ENCODE results near the gene SDR42E2.
"Not testable (repeated sequence)": the region's sequence is repeated elsewhere in the genome, so short reads cannot be mapped to it uniquely, and the experiment has no call there.

SDR42E2 gene

DNA sequence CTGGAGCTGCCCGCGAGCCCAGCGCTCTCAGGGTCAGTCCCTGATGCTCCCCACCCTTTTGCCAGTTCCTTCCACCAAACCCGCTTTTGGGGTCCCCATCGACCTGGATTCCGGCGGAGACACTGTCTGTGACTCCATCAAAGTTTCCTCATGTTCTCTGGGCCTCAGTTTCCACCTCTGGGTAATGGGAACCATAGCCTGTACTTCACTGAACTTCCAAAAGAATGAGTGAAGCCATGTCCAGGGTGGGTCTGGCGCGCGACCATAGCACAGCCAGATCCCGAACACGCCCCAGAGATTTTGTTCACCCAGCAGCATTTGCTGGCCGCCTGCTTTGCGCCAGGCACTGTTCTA lies 327 bp downstream of the SDR42E2 start:
- DNase-seq: no peak

DNA sequence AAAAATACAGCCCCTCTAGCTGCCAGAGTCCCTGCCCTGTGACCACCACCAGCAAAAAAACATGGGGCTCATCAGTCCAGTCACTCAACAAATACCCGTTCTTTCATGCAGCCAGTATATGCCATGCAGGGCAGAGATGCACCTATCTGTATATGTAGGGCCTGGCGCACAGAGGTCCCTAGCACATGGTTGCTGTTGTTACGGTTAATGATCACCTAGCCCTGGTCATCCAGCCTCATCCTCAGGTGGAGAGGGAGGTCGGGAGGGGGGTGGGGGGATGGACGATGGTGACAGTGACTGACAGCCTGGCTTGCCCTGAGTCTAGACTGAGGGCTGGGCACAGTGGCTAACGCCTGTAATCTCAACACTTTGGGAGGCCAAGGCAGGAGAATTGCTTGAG lies 1.5 kb downstream of the SDR42E2 start:
- no peak for DNase-seq

DNA sequence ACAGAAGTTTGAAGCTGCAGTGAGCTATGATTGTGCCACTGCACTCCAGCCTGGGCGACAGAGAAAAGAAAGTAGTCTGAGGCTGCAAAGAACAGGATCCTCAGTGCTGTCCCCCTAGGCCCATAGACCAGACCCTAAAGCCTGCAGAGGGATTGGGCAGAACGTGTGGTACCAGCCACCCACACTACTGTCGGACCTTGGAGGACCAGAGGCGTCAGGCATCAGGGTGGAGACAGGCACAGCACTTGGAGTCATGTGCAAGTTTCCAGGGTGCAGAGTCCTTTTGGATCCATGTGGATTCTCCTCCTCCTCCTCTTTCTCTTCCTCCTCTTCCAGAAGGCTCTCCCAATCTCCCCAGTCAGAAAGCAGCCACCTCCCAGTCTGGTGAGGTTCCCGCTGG lies 2.2 kb downstream of the SDR42E2 start:
- no peak for DNase-seq

DNA sequence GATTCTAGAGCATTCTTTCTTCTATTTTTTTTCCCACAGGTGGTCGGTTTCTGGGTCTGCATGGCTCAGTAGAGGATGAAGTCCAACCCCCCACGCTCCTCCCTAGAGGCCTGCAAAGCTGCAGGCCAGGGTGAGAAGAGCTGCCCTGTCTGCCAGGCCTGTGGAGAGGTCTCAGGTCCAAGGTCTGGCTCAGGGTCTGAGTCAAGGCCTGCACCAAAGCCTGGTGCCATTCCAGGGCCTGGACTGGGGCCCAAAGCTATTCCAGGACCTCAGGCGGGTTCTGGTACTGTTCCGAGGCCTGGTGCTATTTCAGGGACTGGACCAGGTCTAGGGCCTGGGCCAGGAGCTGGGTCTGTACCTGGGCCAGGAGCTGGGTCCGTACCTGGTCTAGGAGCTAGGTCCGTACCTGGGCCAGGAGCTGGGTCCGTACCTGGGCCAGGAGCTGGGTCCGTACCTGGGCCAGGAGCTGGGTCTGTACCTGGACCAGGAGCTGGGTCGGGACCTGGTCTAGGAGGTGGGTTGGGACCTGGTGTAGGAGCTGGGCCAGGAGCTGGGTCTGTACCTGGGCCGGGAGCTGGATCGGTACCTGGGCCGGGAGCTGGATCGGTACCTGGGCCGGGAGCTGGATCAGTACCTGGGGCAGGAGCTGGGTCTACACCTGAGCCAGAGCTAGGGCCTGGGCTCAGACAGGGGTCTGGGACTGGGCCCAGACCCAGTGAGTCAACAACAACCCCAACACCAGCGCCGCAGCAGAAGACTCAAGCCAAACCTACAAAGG lies 3.4 kb downstream of the SDR42E2 start:
- no peak for DNase-seq

DNA sequence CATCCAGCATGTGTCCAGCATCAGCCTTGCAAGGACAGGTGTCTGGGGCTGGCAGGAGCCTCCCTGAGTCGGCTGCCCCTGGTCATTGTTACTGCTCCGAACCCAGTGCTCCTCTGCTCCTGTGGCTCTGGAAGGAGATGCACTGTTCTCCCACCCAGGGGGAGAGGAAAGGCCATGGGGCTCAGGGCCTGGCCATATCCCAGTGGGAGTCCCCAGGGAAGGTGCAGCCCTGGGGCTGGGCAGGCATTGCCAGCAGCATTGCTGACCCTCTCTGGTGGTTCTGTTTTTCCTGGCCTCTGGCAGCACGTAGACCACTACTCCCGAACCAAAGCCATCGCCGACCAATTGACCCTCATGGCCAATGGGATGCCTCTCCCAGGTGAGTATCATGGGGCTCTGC lies 9.6 kb downstream of the SDR42E2 start:
- DNase-seq: no peak

DNA sequence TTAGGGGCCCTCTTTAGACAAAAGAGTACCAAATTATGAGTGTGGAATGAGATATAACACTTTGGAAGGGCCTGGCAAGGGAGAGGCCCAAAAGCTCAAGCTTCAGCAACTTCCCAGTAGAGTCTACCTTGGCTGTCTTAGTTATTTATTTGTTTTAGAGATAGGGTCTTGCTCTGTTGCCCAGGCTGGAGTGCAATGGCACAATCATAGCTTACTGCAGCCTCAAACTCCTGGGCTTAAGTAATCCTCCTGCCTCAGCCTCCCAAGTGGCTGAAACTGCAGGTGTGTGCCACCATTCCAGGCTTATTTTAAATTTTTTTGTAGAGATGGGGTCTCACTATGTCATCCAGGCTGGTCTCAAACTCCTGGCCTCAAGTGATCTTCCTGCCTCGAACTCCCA lies 10.3 kb downstream of the SDR42E2 start:
- DNase-seq: not testable (repeated sequence)

DNA sequence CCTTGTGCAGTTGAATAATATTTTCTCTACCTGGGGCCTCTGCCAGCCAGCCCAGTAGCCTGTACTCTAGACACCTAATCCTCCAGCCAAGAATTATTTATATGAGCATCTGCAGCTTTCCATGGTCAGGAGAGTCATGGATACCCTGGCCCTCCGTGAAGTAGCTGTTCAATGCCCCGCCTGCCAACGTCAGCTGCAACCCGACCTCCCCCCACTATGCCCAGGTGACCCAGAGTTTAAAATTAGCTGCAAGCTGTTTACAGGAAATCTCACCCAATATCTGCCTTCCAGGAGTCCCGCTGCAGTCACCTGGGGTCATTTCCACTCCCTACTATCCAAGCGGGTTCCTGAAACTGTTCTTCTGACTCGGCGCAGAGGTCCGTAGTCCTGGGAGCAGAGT lies 12.3 kb downstream of the SDR42E2 start:
- no peak for DNase-seq

DNA sequence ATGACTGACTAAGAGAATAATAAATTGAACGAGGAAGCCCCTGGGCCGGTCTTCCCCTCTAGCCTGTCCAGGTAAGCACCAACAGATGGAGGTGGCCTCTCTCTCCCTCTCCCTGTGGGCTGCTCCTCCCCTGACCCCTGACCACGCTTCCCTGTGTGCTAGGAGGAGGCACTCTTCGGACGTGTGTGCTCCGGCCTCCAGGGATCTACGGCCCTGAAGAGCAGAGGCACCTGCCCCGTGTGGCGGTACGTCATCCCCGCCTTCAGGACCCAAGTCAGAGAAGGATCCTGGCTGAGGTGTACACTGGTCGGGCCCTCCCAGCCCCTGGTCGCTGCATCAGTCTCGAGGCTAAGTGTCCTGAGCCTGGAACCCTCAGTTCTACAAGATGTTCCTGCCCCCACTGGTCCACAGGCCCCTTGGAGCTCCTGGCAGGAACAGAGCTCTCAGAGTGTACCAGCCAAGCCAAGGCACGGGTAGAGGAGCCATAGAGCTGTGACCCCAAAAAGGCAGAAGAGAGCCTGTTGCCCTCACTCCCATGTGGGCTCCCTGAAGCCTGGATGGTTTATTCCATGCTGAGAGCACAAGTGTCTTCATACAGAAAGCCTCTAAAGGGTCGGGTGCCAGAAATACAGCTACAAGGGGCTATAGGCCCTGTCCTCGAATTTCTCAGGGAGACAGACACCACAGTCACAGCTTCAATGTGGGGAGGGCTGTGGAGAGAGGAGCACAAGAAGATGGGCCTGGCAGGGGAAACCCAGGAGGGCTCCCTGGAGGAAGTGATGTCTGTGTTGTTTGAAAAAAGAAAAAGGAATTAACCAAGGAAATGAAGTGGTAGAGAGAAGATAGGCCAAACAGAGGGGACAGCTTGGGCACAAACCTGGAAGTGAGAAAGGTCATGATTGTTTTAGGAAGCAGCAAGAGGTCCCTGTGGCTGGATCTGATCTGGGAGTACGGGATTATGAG lies 15.9 kb downstream of the SDR42E2 start:
- DNase-seq: no peak

DNA sequence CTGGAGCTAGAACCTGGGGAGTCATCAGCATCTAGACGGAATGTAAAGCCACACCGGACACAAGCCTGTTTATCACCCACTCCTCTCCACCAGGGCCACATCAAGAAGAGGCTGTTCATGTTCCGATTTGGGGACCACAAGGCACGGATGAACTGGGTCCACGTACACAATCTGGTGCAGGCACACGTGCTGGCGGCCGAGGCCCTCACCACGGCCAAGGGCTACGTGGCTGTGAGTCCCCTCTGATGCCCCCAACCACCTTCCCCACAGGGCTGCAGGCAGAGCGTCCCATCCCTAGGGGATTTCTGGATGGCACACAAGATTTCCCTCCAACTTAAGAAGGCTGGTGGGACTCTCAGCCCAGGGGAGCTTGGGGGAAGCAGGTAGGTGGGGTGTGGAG lies 19.1 kb downstream of the SDR42E2 start:
- no peak for DNase-seq

DNA sequence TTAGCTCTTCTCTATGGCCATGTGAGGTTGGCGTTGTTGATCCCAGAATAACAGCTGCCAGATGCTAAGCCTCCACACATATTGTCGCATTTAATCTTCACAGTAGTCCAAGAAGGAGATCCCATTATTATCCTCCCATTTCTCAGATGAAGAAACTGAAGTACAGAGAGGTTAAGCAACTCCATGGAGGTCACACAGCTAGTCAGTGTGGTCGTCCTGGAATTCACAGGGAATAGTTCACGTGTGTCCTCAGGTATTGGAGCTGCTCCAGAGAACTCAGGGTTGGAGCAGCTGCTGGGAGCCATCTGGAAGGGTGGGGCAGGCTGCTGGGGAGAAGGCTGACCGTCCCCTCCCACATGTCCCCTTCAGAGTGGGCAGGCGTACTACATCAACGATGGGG lies 19.5 kb downstream of the SDR42E2 start:
- no peak for DNase-seq

DNA sequence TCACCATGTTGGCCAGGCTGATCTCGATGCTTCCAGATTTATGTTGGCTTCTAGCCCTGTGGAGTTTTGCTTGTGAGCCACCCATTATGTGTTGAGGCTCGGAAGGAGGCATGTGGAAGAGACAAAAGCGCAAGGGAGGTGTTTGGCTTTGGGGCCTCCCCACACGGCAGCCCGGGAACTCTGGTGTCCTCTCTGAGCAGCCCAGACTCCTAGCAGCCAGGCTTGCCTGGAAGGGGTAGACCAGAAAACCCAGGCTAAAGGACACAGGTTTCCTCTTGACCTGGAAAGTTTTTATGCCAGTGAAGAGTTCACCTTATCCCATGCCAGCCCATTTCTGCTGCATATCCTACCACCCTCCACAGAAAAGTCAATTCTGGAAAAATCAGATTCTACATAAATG lies 21.0 kb downstream of the SDR42E2 start:
- DNase-seq: no peak

DNA sequence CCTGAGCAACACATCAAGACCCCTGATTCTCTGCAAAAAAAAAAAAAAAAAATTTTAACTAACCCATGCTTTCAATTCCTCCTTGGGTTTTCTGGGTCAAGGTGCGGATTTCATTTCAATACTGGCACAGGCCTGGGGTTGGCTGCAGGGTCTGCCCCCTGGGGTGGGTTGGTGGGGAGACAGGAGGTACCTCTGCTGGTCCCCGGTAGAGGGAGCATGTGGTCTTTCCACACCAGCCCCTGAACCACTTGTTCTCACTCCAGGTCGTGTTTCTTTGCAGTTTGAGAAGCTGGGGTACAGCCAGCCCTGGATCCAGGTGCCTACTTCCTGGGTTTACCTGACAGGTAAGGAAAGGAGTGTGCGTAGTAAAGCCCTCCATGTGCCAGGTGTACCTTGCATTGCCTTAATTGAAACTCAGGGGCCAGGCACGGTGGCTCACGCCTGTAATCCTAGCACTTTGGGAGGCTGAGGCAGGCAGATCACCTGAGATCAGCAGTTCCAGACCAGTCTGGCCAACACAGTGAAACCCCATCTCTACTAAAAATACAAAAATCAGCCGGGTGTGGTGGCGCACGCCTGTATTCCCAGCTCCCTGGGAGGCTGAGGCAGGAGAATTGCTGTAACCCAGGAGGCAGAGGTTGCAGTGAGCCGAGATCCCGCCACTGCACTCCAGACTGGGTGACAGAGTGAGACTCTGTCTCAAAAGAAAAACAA lies 21.8 kb downstream of the SDR42E2 start:
- no peak for DNase-seq

DNA sequence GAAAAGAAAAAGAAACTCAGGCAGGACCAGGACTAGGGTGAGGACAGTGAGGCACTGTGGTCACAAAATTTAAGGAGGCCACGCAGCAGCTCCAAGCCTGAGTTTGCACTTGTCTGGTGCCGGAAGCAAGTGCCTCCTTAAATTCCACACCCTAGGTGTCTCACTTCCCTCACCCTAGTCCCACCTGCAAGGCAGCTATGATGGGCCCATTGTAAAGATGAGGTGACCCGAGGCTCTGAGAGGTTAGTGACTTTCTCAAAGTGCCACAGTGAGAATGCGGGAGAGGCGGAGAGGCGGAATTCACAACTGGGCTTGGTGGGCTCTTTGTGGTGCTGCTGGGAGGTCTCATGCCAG lies 22.3 kb downstream of the SDR42E2 start:
- DNase-seq: no peak

DNA sequence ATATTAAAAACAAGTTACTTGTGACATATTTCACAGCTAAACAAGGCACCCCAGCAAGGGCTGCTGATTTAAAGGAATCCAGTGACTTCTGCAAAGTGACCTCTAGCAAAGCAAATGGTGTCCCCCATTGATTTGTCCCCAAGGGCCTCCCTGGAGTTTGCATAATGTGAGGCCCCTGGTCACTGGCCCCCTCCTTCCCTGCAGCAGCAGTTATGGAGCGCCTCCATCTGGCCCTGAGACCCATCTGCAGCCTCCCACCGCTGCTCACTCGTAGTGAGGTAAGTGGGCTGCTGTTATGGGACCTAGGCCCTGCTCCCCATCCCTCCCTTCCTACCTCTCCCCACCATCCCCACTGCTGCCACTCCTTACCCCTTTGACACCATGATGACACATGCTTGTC lies 24.2 kb downstream of the SDR42E2 start:
- DNase-seq: no peak

DNA sequence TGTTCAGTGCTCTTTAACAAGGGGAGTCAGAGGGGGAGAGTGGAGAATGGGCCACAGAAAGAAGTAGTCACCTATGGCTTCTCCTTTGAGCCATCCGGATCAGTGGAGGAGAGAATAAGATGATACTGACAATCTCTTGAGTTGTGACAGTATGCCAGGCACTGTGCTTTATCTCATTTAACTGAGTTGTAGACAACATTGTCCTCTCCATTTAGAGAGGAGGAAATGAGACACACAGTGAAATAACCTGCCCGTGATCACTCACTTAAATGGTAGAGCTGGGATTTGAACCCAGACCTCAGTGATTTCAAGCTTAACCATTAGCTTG lies 25.9 kb downstream of the SDR42E2 start:
- DNase-seq: no peak

DNA sequence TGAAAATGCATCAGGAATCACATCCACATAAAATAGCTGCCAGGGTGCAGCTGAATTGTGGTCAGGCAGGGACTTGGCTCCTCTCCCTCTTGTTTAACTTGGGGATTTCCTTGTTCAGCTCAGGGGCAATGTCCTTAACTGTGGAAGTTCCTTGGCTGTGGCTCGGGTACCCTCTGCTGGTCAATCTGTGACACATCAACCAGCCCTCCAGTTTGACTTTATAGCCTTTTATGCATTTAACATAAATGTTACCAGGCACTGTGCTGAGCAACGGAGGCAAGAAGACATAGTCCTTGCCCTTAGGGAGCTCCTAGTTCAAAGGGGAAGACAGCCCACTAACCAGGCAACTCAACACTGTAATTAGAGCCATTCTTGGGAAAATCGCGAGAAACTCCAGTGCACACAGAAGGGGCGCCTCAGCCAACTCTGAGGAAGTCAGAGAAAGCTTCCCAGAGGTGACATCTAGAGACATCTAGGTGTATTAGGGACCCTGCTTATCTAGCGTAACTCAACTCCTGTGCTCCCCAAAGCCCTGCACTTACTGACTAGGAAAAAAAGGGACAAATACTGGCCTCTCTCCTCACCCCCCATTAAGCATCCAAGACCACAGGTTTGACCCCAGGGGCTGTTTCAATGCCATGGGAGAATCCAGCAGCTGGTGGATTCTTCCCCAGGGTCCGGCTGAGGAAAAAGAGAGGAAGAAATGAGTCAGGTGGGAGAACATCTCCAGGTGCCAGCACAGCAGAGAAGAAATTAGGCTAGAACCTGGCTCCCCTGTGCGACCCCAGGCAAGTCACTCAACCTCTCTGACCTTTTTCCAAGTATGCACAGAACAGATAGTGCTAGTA lies 26.5 kb downstream of the SDR42E2 start:
- peak in 11 of 14 donors; percentile 6 to 45 (median 23) for DNase-seq

DNA sequence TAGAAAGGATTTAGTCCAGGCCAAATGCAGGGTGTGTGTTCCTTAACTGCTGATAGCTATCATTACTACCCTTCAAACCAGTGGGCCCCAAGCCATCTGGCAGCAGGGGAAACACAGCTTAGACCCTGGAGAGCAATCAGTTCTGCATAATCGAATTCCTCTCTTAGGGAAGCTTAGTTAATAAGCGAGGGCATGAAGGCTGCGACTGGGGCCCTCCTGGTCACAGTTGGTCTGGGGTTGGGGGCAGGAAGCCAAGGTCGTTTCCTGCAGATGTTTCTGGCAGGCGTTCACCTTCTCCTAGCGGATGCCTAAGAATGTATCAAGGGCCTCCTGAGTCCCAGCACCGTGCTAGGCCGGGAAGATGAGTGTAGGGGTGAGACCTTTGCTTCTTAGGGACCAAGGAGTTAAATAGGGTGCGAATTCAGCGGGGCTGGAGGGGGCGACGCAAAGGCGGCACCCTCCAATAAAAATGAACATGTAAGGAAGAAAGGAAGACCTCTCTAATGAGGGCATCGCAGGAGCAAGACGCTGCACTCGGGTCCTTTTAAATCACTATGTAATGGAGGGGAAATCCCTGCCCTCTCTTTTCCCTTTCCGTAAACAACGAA lies 27.3 kb downstream of the SDR42E2 start:
- DNase-seq: peak in 2 of 14 donors; percentile 37 to 41

DNA sequence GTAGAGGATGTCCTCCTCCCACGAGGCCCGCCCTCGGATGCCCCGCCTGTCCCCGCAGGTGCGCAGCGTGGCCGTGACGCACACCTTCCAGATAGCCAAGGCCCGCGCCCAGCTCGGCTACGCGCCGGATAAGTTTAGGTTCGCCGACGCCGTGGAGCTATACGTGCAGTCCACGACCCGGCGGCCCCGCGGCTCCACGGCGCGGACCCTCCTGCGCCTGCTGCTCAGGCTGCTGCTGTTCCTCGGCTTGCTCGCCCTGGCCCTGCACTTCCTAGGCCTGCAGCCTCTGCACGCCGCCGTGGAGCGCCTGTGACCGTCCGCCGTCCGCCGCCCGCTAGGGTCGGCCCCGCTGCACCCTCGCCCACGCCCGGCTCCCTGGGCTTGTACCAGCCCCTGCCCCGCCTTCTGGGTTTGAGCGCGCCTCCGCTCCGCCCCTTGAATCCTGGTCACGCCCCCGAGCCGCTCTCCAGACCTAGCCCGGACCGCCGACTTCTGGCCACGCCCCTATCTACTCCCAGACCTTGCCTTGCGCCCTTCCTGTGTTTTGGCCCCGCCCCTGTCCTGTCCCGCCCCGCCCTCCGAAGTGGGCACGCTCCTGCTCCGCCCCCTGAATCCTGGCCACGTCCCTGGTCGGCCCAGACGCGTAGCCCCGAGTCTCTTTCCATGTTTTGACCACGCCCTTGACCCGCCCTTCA lies 27.9 kb downstream of the SDR42E2 start:
- DNase-seq: peak in 5 of 14 donors; percentile 68 to 100 (median 98)

DNA sequence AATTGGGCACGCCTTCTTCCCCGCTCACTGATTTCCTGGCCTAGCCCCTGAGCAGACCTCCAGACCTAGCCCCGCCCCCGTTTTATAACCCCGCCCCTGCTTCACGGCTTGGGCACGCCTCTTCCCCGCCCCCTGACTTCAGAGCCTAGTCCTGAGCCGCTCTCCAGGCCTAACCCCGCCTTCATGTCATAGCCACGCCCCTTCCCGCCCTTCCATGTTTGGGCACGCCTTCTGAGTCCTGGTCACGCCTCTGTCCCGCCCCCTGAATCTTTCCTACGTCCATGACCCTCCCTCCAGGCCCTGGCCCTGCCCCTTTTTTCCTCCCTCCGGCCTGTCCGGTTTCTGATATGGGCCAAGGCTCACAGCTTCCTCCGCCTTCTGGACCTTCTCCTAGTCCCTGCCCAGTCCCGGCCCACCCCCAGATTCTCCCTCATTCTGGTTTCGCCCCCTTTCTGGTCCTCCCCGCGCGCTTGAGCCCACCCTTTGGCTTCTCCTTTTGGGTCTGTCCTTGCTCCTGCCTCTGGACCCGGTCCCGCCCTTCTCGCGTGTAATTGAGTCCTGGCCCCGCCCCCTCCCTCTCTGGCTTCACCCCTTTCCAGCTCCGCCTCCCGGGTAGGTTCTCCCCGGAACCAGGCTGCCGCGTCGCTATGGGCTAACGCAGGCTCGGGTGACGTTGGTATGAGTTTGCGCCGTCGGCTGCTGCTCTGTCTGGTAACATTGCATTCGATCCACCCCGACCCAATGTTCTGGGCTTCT lies 28.6 kb downstream of the SDR42E2 start:
- peak; percentile 98 to 100 (median 100) for DNase-seq

DNA sequence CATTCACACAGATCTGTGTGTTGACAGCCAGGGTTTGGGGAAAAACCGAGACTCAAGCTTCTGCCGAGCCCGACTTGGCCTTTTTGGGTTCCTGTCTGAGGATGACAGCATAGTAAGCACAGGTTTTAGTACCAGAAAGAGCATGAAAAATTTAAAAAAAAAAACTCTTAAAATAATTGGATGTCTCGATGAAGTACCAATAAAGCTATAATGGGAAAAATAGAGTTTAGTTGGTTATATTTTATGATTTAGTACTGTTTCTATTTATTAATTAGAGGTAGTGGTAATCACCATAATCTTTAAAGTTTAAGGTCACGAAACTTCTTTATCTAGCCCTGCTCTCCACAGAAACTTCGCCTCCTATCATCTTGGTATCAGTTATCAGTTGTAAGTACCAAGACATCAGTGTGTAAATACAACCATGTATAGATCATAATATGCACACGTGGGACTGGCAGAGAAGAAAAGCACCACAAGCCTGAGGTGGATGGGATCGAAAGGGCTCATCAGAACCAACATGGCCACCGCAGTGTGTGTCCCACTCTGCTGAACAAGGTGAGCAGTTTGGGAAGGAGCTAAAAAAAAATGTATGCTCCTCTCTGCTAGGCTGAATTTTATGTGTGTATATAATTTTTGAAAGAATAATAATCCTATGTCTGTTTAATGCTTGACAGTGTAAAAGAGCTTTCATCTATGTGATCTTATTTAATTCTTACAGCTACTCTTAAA lies 29.4 kb downstream of the SDR42E2 start:
- peak in 3 of 14 donors; percentile 11 to 64 (median 12) for DNase-seq
